Left renal pelvis (tissue), 4 donors: ENCODE data around the gene ABCC12. TPM values are rescaled to one million over a fixed set of nuclear protein-coding genes. Genes with fewer than 3 reads are reported as not detected.

Source experiments
- DNase-seq, 4 donors: peaks; one replicate each; pipeline ENCODE4 v3.0.0-alpha.2; 2013; ENCODE audit warnings: low read depth in 4 of 4, low spot score in 3 of 4
- polyA plus RNA-seq, 4 donors: library from polyadenylated mRNA; unstranded; fragments of 120-200 nt; gene quantifications; one replicate each; pipeline ENCODE4 v1.2.1, GENCODE V29; 2013; ENCODE audit not compliant: insufficient read length in 4 of 4

Gene ABCC12
- polyA plus RNA-seq, 4 donors = 0.04 to 0.21 TPM; not detected in 2

DNA sequence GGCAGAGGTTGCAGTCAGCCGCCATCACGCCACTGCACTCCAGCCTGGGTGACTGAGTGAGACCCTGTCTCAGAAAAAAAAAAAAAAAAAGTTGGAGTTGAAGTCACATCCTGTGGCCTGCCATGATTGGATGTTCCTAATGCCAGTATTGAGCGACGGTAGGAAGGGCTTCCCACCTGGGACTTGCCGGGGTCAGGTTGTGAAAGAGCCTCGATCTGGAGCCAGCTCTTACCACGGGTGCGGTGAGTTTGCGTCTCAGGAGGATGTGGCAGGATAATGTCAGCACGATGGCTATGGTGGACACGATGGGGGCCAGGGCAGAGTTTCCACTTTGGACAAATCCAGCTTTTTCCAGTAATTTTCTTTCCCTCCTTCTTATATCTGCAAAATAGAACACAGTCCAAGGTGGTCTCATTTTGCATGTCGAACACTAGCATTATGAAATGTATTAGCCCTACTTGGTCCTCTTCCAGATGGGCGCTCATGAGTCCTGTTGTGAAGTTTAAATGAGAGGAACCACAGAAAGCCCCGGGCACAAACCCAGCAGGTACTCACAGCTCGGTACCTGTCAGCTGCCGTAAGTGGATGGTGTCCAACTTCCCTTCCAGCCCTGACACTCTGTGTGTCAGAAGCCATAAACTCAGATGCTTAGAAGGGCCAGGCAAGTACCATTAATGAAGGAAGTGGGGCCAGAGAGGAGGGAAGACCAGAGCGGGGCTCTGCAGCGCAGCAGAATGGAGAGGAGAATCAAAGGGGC is 22.2 kb downstream of the ABCC12 start:
- DNase-seq = no peak

DNA sequence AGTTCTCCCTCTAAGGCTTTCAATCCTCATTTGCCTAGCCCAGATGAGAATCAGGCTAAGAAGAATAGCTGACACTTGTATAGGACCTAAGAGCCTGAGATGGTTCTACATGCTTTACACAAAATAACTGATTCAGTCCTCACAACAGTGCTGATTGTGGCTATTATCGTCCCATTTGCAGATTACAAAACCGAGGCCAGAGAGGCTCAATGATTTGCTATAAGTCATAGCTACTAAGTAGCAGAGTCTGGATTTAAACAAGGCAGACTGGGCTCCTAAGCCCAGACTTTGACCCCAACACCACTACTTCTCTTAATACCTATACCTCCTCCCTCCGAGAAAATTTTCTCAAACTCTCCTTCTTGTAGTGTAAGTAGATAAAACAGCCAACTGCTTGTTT is 23.1 kb downstream of the ABCC12 start:
- DNase-seq = no peak

DNA sequence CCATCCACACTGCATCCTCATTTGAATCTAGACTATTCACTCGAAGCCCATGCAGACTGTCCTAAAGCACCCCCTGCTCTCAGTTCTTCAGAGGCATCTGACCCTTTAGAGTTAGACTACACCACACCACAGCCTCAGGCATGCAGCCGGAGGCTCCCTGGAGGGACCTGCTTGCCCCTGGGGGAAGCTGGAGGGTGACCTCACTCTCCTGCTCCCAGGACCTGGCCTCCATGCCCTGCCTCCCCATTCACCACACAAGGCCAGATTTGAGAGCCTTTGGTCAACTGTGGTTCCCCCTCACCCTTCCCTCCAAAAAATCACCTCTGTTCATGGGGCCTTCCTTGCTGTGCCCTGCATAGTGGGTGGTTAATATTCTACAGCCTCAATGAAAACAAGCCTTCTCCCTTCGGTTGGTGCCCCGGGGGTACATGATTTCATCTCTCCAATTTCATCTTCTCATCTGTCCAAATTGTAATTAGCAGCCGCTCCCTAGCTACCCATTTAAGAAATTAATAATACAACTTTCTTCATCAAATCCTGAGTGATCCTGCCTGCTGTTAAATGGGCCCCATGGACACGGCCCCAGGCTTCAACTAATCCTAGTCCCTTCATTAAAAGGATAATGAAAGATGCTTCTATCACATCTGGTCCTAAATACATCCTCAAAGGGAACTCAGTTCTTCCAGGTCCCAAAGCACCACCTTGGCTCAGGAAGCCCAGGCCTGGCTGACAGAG is 24.4 kb downstream of the ABCC12 start:
- no peak for DNase-seq

- DNase-seq = no peak
These were observed 25.9 kb downstream of the ABCC12 start for GRCh38 chr16:48129926-48130325.

GRCh38 chr16:48128769-48129168 is 27.0 kb downstream of the ABCC12 start:
- DNase-seq = no peak

DNA sequence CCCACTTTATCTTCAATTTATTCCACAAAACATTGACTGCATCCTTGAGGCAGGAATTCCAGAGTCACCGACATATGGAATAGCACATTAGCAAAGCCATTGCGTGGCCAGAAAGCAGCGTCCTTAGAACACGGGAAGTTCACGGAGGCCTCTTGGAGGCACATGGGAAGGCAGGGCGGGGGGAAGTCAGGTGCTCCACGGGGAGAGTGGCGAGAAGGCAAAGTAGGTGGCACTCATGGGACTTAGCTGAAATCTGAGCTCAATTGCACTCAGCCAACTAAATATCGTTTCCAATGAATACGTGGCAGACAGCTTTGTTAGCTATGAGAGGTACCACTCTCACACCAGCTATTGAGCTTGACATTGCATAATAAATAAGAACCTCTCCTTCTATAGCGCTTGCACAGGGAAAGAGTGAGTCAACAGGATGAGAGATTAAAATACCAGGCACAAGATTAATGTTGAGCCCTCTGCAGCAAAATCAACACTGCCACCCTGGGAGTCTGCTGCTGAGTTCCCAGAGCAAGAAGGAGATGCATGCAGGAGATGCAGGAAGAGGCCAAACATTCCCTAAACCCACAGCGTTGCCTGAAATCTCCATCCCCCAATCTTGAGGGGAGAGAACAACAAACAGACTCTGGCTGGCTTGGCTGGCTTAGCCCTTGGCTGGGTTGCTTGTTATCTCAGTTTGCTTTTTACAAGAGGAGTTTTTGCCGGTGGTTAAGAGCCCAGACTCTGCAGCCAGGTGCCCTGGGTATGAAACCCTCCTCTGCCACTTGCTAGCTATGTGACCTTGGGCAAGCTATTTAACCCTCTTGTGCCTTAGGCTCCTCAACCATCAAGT is 28.8 kb downstream of the ABCC12 start:
- DNase-seq = no peak

DNA sequence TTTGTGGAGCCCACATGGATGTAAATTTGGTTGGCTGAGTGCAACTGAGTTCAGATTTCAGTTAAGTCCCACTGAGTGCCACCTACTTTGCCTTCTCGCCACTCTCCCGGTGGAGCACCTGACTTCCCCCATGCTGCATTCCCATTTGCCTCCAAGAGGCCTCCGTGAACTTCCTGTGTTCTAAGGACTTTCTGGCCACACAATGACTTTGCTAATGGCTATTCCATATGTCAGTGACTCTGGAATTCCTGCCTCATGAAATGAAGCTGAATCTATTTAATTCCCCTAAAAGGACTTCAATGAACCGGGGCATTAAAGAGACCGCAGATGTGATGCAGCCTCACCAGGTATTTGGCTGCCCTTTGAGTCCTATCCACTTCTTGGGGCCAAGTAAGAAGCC is 29.9 kb downstream of the ABCC12 start:
- DNase-seq = no peak

DNA sequence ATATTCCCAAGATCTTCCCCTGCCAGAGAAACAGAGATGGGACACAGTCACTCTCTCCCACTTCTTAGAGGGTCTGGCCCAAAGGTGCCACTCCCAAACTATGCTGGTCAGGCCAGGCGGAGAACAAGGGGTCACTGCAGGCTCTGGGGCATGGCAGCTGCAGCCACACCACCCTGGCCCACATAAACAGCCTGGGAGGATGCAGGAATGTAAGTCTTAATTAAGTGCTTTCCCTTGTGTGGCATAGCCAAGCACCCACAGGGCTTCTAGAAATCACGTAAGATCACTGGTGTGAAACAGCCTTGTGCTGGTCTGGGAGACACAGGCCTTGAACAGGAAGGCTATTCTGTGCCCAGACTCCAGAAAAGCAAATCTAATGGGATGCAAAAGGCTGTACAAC is 31.5 kb downstream of the ABCC12 start:
- DNase-seq = no peak

DNA sequence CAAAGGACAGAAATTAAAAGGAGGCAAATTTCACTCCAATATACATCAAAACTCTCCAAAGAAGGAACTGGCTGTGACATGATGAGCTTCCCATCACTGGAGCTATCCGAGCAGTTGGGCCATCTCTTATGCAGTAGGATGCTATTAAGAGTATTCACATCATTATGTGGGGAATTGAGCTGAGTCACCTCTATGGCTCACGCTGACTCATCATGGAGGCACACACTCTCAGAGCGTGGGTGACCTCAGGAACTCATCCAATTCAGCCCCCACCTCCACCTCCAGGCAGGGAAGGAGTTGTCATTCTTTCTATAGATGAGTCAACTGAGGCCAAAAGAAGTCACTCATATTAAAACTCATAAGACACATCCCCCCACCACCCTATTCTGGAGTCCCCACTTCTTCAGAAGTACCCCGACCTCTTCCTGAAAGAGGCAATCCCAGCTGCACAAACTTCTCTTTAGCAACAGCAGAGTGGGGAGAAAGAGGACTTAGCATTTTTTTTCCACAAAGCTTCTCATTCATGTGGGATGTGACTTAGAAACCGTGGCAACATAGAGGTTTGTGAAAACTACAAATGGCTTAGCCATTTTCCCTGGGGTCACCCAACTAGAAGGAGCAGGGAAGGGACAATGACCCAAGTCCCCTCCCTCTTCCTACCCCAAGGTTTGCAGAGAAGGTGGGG is 32.5 kb downstream of the ABCC12 start:
- no peak for DNase-seq

DNA sequence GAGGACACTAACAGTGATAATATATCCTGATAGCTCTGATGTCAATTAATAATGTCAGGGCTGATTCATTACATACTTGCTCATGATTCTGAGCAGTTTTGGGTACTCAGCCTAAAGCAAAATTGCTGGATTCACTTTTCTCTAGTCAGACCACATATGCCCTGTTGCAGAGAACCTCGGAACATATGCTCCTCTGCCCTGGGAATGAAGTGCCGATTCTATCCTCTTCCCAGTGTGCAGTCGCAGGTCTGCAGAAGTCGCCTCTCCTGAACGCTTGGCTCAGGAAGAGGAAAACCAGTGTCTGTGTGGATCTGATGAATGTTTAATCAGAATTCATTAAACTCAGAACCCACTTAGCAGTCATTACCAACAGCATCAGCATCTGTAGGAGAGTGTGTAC is 34.5 kb downstream of the ABCC12 start:
- DNase-seq = no peak

- DNase-seq = no peak
These were observed 37.0 kb downstream of the ABCC12 start for GRCh38 chr16:48118841-48119240.

DNA sequence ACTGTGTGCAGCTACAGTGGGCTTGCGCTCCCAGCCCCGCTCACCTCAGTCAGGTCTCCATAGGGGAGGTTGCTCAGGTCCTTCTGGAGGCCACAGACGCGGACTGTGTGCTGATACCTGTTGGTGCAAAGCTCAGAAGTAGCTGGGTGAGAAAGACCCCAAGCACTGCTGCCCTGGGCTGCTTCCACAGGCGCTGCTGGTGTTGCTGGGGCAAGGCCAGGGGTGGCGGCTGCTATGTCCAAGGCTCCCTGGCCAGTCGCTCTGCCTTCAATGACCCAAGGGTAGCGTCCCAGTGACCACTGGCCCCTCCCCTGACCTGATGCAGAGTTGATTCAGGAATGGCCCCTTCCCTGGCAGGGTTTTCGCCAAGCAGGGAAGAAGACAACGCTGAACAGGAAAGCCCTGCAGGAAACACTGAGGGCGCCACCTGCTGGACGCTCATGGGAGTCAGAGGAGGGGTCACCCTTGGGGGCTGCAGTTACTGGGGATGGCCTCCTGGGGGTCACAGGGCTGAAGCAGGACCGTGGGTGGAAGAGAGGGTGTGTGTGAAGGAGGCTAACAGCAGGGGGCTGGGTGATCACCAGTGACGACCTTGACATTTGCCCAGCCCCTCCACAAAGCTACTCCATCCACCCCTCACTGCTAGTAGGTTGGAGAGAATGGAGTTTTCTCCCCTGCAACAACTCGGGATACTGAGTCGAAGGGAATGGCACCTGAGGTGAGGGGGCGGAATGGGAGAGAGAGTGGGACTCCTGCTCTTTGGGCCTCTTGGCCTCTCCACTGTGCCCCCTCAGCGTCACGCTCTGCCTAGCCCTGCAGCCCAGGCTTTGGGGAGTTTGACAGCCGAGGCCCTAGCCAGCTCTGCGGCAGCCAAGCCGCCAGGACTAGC is 38.3 kb downstream of the ABCC12 start:
- peak in 2 of 4 donors; percentile 20 to 39 for DNase-seq

- DNase-seq = no peak
These were observed 40.5 kb downstream of the ABCC12 start for GRCh38 chr16:48115299-48115698.

DNA sequence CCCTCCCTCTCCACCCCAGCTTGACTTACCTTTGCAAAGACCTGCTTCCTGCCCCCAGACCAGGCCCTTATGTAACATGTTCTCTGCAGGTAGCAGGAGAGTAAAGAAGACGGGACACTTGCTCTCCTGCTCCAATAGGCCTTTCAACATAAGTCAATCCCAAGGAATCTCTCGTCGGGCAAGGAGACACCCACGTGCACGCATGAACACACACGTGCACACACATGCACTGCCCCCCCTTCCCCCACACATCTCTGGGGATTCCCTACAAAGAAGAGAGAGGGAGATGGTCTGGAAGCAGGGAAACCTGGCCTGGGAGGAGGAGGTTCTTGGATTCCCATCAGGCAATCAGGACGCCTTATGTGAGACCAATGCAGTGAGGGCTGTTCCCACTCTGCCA is 41.4 kb downstream of the ABCC12 start:
- no peak for DNase-seq

GRCh38 chr16:48113471-48113870 is 42.3 kb downstream of the ABCC12 start:
- DNase-seq = no peak

DNA sequence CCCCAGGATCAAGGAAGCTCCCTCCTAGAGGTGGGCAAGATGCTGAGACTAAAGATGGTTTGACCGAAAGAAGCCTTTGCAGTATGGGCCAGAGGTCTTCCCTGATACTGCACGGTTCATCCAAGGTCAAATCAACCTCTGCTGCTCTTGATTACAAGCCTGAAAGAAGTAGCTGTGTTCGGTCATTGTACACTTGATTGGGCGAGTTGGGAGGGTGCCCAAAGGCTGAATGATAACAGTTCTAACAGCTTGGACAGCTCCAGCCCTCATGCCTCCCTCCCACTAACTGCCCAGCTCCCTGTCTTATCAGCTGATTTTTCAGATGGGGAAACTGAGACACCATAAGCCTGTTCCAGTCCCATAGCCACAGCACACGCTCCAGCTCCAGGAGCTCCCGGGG is 42.8 kb downstream of the ABCC12 start:
- no peak for DNase-seq

DNA sequence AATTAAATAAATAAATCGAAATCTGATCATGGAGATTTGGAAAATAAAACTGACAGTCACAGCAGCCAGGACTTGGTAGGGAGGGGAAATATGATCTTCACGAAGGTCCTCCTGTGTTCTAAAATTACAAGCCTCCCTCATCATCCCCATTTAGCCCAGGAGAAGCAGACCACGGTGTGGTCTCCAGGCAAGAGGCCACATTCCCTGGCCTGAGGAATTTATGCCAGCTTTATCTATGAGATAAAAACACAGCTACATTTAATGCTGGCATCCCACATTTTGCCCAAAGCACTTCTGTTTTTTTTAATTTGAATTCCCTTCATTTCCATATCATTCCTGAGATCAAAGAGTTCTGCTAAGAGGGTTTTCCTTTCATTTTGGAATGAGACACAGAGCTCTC is 43.2 kb downstream of the ABCC12 start:
- peak in 1 of 4 donors; percentile 25 for DNase-seq

DNA sequence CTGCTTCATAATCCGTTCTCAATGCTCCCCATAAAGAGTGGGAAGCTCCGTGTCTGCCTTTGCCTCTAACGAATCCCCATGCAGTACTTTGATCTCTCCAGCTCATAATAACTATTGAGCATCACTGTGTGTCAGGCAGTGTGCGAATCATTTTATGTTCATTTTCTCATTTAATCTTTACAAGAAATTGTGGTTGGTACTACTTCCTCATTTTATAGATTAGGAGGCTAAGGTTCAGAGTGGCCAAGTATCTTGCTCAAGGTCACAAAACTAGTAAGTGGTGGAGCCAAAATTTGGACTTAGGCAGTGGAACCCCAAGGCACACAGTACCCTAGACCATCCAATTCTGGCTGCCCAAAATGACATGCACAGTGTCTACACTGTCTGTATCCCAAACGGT is 44.8 kb downstream of the ABCC12 start:
- DNase-seq = no peak

DNA sequence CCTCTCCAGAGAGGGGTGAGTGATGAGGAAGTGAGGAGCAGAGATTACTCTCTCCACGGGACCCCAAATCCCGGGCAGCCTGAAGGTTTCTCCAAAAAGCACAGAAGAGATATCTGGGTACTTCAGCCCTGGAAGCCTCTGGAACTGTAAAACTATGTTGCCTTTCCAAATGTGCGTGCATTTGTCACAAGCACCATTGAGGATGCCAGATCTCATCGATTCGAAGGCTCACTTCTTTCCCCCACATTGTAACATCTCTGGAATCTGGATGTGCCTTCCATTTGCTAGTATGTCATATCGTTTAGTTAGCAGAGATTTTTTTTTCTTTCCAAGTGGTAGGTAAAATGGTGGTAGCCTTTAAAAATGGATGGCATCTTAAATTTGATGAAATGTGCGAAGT is 45.8 kb downstream of the ABCC12 start:
- no peak for DNase-seq

DNA sequence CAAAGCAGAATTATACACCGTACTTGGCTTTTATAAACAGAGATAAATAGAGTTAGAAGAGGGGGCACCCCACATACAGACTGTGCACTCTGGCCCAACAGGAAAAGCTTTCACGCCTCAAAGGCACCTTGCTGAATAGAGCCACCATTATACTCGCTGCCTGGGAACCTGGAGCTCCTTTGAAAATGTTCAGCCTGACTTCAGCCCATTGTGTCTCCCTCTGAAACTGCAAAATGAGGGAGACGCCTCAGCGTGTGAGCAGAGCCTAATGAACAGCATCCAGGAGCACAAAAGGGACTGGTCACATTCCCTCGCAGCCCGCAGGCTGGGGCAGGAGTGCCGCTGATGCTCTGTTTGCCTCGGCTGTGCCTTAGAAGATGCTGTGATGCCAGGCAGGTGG is 46.3 kb downstream of the ABCC12 start:
- no peak for DNase-seq
